HG03025 (cell line): ENCODE measurements around the gene GRIK5.

Source experiments
- ATAC-seq: cut with Tn5 transposase; IDR thresholded peaks from one replicate; pipeline ENCODE4 v1.9.1; 2021; ENCODE audit warnings: mild to moderate bottlenecking, moderate library complexity; ENCODE audit not compliant: unreplicated experiment, low FRiP score

Gene GRIK5

DNA sequence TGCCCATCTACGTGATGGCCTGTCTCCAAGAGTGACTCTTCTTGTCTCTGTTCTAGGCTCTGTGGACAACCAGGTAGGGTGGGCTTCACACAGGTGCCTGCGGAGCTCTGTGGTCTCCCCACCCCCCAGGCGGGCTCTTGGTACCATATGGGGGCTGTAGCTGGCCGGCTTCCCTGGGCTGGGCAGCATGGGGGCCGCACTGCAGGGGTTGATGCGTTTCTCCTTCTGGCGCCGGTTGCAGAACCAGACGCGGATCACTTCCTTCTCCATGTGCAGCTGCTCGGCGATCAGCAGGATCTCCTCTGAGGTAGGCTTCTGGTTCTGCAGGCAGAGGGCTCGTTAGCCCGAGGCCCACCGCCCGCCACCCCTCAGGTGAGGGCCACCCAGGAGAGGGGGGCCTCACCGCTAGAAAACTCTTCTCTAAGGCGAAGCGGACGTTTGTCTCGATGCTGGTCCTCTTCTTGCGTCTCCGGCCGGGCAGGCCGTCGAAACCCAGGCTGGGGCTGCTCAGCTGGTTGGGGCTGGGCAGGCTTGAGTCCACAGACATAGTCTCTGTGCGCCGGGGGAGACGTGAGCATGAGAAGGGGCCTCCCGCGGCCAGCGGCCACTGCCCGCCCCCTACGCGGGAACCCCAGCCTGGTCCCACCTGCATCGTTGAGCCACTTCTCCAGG is 25.3 kb upstream of the GRIK5 start:
- ATAC-seq, result no peak

- no peak for ATAC-seq
Observed at GRCh38 chr19:42093926-42094325, 23.9 kb upstream of the GRIK5 start.

DNA sequence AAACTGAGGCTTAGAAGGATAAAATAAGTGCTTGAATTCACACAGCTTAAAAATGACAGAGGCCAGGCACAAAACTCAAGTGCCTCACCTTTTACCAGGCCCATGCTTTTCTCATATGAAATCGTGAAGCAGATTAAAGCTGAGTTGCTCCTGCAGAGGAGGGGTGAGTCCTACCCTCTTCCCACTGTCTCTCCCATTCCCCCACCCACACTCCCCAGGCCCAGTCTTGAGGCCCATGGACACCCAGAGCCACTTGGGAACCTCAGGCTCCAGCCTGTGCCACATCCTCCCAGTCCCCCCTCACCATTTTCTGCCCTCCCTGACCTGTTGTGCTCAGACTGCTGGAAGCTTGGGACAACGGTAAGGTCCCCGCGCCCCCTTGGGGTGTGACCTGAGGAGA is 23.5 kb upstream of the GRIK5 start:
- no peak for ATAC-seq

GRCh38 chr19:42092350-42092749 is 22.3 kb upstream of the GRIK5 start:
- ATAC-seq, result no peak

DNA sequence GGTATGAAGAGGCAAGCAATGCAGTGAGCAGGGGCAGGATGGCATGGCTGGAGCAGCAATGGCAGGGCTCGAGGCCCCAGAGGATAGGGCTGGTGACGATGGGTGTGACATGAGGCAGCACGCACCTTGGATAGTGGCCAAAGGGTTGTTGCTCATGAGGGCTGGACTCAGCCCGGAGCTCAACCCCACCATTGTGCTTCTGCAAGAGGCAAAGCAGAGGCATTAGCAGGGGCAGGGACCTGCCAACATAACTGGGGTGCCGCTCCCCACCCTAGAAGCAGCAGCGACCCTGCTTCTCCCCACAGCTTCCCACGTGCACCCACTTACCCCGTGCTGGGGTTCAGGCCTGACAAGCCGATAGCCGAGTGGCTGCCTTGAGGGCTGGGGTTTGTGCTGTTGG is 21.7 kb upstream of the GRIK5 start:
- ATAC-seq, result no peak

GRCh38 chr19:42091300-42091699 is 21.3 kb upstream of the GRIK5 start:
- no peak for ATAC-seq

GRCh38 chr19:42090672-42091071 is 20.7 kb upstream of the GRIK5 start:
- ATAC-seq, result no peak

DNA sequence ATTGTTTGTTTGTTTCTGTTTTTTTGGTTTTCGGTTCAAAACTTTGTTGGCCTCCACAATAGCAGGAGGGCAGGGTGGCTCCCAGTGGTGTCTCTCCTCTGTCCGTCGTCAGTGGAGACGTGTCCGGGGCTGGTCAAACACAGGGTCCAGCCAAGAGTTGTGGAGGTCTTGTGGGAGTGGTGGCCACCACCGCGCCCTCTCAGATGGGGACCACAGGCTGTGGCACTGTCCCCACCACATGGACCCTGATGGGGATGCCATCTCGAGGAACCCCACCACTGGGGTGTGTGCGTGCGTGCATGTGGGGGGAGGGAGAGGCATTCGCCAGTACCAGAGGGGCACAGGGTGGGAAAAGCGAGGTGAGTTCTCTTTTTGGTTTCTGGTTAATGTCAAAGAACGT is 19.8 kb upstream of the GRIK5 start:
- ATAC-seq, result no peak

DNA sequence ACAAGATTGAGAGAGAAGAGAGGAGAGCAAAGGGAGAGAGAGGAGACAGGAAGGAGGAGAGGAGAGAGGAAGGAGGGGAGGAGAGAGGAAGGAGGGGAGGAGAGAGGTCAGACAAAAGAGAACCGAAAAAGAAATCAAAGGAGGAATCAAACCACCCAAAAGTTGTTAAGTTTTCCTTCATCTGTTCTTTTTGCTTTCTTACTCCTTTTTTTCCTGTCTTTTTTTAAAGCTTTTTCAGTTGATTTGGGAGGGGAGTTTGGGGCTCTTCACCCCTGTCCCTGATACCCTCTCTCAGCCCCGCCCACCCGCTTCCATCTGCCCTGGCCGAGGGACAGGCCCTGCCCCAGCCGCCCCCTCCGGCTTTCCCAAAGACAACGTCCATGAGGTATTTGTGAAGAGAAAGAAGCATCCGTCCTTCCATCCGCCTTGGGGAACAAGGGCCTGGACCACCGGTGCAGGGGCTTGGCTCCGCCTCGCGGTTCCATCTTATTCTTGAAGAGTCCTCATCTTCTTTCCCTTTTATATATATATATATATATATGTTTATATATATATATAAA is 19.3 kb upstream of the GRIK5 start:
- ATAC-seq, result no peak

DNA sequence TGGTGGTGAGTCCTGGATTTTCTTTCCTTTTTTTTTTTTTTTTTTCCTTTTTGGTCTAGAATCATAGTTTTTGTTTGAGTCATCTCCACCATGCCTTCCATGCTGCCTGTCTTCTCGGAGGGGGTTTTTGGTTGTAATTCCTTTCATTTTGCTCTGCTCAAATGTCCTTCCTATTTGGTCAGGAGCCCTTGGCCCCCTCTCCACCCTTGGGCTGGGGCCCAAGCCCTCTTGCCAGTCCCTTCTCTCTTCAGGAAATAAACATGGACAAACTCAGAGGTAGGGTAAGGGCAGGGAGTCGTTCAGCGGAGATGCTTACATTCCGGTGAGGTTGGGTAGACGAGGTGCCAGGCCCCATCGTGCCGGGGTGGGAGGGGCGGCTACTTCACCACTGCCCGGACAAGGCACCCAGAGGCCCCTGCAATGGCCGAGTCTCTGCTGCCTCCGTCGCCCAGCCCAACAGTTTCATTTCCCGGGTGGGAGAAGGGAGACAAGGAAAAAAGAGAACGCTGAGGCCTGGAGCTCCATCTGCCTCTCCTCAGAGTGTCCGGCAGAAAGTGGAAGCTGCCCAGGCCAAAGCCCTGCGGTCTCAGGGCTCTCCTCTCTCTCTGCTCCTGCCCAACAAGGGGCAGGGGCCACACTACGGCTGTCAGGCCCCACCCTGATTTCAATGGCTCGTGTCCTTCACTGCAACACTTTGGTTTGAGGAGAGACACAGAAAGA is 18.6 kb upstream of the GRIK5 start:
- no peak for ATAC-seq

DNA sequence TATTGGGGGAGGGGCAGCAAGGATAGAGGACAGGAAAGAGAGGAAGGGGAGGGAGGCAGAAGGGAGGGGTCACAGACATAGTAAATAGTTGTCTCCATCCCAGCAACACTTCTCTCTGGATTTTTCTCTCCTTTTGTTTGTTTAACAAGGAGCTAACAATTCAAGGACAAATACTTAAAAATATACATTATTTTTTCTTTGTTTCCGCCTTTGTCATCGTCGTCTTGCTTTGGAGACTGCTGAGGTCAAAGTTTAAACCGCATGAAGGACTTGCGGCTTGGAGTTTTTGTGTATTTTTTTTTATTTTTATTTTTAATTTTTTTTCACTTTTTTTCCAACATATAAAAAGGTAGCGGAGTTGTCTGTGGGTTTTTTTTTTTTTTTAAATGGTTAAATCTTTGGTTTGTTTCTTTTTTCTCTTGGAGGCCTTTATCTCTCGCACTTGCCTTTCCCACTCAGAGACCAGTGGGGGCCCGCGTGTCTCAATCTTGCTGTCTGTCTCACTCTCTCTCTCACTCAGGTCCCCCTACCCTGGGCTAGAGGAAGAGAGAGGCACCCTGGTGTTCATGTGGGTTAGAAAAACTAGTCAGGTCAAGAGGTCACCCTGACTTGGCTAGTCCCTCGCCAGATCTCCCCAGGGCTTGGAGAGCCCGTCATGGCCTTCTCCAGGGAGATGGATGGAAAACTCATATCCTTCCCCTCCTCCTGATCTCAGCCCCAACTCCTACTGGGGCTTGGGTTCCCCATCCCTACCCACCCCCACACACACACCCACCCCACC is 17.0 kb upstream of the GRIK5 start:
- ATAC-seq, result no peak

DNA sequence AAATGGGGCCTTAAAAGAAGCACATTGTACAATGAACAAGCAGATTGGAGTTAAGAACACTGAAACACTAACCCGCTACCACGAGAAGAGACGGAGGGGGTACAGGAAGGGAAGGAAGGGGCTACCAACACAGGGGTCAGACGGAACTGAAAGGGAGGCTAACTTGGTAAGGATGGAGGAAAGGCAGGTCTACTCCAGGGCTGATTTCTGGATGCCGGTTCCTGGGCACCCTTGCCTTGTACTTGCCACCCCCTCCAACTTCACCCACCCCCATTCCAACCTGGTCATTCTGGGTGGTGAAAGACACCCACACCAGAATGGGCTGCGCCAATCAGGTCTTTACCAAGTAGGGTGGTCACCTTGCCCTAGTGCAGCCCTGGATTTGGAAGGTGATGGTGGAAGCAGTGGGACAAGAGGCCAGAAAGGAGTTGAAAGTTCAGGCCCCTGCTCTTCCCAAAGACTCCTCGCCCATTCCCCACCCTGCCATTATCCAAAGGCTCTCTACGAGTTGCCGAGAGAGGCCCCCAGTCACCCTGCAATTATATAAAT is 16.3 kb upstream of the GRIK5 start:
- ATAC-seq, result no peak

DNA sequence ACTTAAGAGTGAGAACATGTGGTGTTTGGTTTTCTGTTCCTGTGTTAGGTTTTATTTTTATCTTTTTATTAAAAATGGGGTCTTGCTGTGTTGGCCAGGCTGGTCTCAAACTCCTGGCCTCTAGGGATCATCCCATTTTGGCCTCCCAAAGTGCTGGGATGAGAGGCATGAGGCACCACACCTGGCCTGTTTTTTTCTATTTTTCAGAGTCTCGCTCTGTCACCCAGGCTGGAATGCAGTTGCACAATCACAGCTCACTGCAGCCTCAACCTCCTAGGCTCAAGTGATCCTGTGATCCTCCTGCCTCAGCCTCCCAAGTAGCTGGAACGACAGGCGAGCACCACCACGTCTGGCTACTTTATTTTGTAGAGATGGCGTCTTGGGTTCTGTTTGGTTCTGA is 13.5 kb upstream of the GRIK5 start:
- ATAC-seq, result no peak

GRCh38 chr19:42081584-42082203 is 11.7 kb upstream of the GRIK5 start:
- ATAC-seq, result no peak

- ATAC-seq, result no peak
Observed at GRCh38 chr19:42080764-42081375, 10.9 kb upstream of the GRIK5 start.

DNA sequence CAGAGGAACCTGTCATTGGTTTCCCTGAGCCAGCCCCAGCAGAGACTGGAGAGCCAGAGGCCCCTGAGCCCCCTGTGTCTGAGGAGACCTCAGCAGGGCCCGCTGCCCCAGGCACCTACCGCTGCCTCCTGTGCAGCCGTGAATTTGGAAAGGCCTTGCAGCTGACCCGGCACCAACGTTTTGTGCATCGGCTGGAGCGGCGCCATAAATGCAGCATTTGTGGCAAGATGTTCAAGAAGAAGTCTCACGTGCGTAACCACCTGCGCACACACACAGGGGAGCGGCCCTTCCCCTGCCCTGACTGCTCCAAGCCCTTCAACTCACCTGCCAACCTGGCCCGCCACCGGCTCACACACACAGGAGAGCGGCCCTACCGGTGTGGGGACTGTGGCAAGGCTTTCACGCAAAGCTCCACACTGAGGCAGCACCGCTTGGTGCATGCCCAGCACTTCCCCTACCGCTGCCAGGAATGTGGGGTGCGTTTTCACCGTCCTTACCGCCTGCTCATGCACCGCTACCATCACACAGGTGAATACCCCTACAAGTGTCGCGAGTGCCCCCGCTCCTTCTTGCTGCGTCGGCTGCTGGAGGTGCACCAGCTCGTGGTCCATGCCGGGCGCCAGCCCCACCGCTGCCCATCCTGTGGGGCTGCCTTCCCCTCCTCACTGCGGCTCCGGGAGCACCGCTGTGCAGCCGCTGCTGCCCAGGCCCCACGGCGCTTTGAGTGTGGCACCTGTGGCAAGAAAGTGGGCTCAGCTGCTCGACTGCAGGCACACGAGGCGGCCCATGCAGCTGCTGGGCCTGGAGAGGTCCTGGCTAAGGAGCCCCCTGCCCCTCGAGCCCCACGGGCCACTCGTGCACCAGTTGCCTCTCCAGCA is 10.1 kb upstream of the GRIK5 start:
- no peak for ATAC-seq

DNA sequence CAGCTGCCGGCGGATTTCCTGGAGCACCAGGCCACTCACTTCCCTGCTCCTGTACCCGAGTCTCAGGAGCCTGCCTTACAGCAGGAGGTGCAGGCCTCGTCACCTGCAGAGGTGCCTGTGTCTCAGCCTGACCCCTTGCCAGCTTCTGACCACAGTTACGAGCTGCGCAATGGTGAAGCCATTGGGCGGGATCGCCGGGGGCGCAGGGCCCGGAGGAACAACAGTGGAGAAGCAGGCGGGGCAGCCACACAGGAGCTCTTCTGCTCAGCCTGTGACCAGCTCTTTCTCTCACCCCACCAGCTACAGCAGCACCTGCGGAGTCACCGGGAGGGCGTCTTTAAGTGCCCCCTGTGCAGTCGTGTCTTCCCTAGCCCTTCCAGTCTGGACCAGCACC is 9.3 kb upstream of the GRIK5 start:
- no peak for ATAC-seq

DNA sequence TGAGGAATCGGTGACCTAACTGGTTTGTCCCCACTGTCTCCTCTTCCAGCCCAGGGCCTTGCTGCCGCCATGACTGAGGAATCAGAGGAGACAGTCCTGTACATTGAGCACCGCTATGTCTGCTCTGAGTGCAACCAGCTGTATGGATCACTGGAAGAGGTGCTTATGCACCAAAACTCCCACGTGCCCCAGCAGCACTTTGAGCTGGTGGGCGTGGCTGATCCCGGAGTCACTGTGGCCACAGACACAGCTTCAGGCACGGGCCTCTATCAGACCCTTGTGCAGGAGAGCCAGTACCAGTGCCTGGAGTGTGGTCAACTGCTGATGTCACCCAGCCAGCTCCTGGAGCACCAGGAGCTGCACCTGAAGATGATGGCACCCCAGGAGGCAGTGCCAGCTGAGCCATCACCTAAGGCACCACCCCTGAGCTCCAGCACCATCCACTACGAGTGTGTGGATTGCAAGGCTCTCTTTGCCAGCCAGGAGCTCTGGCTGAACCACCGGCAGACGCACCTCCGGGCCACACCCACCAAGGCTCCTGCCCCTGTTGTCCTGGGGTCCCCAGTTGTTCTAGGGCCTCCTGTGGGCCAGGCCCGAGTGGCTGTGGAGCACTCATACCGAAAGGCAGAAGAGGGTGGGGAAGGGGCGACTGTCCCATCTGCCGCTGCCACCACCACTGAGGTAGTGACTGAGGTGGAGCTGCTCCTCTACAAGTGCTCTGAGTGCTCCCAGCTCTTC is 8.7 kb upstream of the GRIK5 start:
- ATAC-seq, result no peak

GRCh38 chr19:42078058-42078457 is 8.1 kb upstream of the GRIK5 start:
- no peak for ATAC-seq
